A549 (cell line): ENCODE data around the gene DNMT1.

ENCODE experiments used
- CBX2 ChIP-seq: fragments of 200-600 bp; sonication (generic); IDR thresholded peaks from 2 replicates; pipeline ENCODE4 v1.6.1; 2016; ENCODE audit warnings: low read depth, mild to moderate bottlenecking, borderline replicate concordance
- JUNB ChIP-seq: fragments of >200 bp; sonication (Bioruptor Twin); formaldehyde crosslinking; IDR thresholded peaks from 2 replicates; pipeline ENCODE4 v1.6.1; 2016
- KDM1A ChIP-seq: fragments of 200-600 bp; sonication (generic); IDR thresholded peaks from 2 replicates; pipeline ENCODE4 v1.6.1; 2016; ENCODE audit warnings: low read depth, mild to moderate bottlenecking
- NFE2L2 ChIP-seq: fragments of 150-350 bp; conservative IDR thresholded peaks from 2 replicates; pipeline ENCODE4 v1.6.1; 2014; ENCODE audit warnings: low read length
- NR3C1 ChIP-seq: fragments of >200 bp; sonication (Bioruptor Twin); formaldehyde crosslinking; IDR thresholded peaks from 3 replicates; pipeline ENCODE4 v1.6.1; 2017
- POLR2A ChIP-seq: IDR thresholded peaks from 2 replicates; pipeline ENCODE4 v1.6.1; 2012; ENCODE audit warnings: mild to moderate bottlenecking, low read length
- TF ChIP-seq, protein P1 (sequence below): fragments of 250-450 bp; sonication (Bioruptor Pico); IDR thresholded peaks from 2 replicates; pipeline ENCODE4 v1.5.0; 2021; ENCODE audit warnings: mild to moderate bottlenecking, moderate library complexity, borderline replicate concordance
- TF ChIP-seq, protein P2 (sequence below): fragments of 200-600 bp; sonication (generic); IDR thresholded peaks from 2 replicates; pipeline ENCODE4 v1.6.1; 2016; ENCODE audit warnings: antibody characterized with exemption, mild to moderate bottlenecking, moderate library complexity
- TF ChIP-seq, protein P3 (sequence below): fragments of >200 bp; sonication (Bioruptor Twin); formaldehyde crosslinking; IDR thresholded peaks from 3 replicates; pipeline ENCODE4 v1.5.1; 2016
- TF ChIP-seq, protein P4 (sequence below): fragments of 450-650 bp; IDR thresholded peaks from 2 replicates; pipeline ENCODE4 v1.6.1; 2014; ENCODE audit warnings: antibody characterized with exemption

DNA sequence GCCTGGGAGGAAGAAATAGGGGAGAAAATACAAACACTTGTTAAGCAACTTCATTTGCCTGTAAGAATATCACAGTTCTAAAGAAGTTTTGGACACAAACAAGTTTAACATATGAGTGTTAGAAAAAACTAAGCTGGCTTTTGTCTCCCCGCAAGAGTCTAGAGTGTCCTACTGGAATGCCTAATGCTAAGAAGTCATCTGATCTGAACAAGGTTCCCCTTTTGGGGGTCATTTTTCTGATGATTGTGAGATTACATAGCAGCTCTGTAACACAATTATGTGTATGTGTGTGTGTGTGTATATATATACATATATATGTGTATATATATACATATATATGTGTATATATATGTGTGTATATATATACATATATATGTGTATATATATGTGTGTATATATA is 12.7 kb downstream of the DNMT1 start:
- TF ChIP-seq CBX2 (no peak), KDM1A (no peak), JUNB (no peak), NFE2L2 (no peak), NR3C1 (no peak), POLR2A (no peak)
- TF ChIP-seq, protein P1, sequence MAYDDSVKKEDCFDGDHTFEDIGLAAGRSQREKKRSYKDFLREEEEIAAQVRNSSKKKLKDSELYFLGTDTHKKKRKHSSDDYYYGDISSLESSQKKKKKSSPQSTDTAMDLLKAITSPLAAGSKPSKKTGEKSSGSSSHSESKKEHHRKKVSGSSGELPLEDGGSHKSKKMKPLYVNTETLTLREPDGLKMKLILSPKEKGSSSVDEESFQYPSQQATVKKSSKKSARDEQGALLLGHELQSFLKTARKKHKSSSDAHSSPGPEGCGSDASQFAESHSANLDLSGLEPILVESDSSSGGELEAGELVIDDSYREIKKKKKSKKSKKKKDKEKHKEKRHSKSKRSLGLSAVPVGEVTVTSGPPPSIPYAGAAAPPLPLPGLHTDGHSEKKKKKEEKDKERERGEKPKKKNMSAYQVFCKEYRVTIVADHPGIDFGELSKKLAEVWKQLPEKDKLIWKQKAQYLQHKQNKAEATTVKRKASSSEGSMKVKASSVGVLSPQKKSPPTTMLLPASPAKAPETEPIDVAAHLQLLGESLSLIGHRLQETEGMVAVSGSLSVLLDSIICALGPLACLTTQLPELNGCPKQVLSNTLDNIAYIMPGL (CRISPR knock-in tag): no peak
- TF ChIP-seq, protein P2, sequence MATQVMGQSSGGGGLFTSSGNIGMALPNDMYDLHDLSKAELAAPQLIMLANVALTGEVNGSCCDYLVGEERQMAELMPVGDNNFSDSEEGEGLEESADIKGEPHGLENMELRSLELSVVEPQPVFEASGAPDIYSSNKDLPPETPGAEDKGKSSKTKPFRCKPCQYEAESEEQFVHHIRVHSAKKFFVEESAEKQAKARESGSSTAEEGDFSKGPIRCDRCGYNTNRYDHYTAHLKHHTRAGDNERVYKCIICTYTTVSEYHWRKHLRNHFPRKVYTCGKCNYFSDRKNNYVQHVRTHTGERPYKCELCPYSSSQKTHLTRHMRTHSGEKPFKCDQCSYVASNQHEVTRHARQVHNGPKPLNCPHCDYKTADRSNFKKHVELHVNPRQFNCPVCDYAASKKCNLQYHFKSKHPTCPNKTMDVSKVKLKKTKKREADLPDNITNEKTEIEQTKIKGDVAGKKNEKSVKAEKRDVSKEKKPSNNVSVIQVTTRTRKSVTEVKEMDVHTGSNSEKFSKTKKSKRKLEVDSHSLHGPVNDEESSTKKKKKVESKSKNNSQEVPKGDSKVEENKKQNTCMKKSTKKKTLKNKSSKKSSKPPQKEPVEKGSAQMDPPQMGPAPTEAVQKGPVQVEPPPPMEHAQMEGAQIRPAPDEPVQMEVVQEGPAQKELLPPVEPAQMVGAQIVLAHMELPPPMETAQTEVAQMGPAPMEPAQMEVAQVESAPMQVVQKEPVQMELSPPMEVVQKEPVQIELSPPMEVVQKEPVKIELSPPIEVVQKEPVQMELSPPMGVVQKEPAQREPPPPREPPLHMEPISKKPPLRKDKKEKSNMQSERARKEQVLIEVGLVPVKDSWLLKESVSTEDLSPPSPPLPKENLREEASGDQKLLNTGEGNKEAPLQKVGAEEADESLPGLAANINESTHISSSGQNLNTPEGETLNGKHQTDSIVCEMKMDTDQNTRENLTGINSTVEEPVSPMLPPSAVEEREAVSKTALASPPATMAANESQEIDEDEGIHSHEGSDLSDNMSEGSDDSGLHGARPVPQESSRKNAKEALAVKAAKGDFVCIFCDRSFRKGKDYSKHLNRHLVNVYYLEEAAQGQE: no peak
- TF ChIP-seq, protein P3, sequence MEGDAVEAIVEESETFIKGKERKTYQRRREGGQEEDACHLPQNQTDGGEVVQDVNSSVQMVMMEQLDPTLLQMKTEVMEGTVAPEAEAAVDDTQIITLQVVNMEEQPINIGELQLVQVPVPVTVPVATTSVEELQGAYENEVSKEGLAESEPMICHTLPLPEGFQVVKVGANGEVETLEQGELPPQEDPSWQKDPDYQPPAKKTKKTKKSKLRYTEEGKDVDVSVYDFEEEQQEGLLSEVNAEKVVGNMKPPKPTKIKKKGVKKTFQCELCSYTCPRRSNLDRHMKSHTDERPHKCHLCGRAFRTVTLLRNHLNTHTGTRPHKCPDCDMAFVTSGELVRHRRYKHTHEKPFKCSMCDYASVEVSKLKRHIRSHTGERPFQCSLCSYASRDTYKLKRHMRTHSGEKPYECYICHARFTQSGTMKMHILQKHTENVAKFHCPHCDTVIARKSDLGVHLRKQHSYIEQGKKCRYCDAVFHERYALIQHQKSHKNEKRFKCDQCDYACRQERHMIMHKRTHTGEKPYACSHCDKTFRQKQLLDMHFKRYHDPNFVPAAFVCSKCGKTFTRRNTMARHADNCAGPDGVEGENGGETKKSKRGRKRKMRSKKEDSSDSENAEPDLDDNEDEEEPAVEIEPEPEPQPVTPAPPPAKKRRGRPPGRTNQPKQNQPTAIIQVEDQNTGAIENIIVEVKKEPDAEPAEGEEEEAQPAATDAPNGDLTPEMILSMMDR: no peak
- TF ChIP-seq, protein P4, sequence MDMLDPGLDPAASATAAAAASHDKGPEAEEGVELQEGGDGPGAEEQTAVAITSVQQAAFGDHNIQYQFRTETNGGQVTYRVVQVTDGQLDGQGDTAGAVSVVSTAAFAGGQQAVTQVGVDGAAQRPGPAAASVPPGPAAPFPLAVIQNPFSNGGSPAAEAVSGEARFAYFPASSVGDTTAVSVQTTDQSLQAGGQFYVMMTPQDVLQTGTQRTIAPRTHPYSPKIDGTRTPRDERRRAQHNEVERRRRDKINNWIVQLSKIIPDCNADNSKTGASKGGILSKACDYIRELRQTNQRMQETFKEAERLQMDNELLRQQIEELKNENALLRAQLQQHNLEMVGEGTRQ: no peak
